Neural crest cell (in vitro differentiated cells): Measurements from ENCODE around the gene RBM39. TPM values are rescaled to one million over a fixed set of nuclear protein-coding genes. Genes with fewer than 3 reads are reported as not detected.
A peak's percentile ranks its signal among the peaks of the same experiment; 100 is the strongest.
"Not testable (repeated sequence)": the region's sequence is repeated elsewhere in the genome, so short reads cannot be mapped to it uniquely, and the experiment has no call there.

Source experiments
- DNase-seq: peaks from one replicate; pipeline ENCODE4 v3.0.0; 2021; ENCODE audit warnings: low read depth, mixed read lengths, low spot score
- H3K27ac Mint-ChIP-seq: one replicate; pipeline ENCODE4 v1.8.0; 2021; ENCODE audit warnings: mild to moderate bottlenecking, mixed read lengths; ENCODE audit not compliant: unreplicated experiment
- H3K27me3 Mint-ChIP-seq: 2 replicates; pipeline ENCODE4 v1.8.0; 2021; ENCODE audit warnings: low read depth, mild to moderate bottlenecking, mixed read lengths
- H3K36me3 Mint-ChIP-seq: 2 replicates; pipeline ENCODE4 v1.8.0; 2021; ENCODE audit warnings: low read depth, mild to moderate bottlenecking, mixed read lengths
- H3K4me1 Mint-ChIP-seq: 2 replicates; pipeline ENCODE4 v1.8.0; 2021; ENCODE audit warnings: mixed read lengths
- H3K4me3 Mint-ChIP-seq: one replicate; pipeline ENCODE4 v1.8.0; 2021; ENCODE audit warnings: mild to moderate bottlenecking, mixed read lengths
- H3K9me3 Mint-ChIP-seq: 2 replicates; pipeline ENCODE4 v1.8.0; 2021; ENCODE audit warnings: mixed read lengths
- CTCF ChIP-seq: fragments of 200-600 bp; sonication (generic); conservative IDR thresholded peaks from 2 replicates; pipeline ENCODE4 v1.5.0; 2021; ENCODE audit warnings: antibody characterized with exemption, mild to moderate bottlenecking
- total RNA-seq: library from RNA; stranded (reverse); gene quantifications from 2 replicates; pipeline ENCODE4 v1.2.1, GENCODE V29; 2021

Gene RBM39
- total RNA-seq, 1 donor from 2014 or later, result 333 TPM

- TF ChIP-seq CTCF, result no peak
- Mint-ChIP-seq H3K4me1 (peaks cover 16% of the 10 kb centered on the region), H3K9me3 (no peaks in the 10 kb centered on the region), H3K27me3 (no peaks in the 10 kb centered on the region), H3K4me3 (no peak overlapping the region), H3K36me3 (peaks cover 28% of the 10 kb centered on the region), H3K27ac (no peak overlapping the region)
- DNase-seq, result no peak
Measured at GRCh38 chr20:35715652-35716051, 26.4 kb downstream of the RBM39 start.

DNA sequence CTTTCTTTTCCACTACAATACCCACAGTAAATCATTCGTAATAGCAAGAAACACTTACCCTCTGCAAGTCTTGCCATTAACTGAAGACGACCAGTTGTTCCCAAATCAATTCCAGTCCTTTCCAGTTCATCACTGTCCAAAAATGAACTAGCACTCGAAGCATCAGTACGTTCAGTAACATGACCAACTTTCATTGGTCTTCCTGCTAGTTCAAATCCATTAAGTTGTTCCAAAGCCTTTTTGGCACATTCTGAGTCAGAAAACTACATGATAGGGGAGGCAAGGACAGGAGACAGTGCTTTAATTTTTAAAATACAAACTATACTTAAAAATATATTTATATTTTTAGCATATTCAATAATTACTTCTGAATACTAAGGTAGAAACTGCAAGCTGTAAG is 27.9 kb downstream of the RBM39 start:
- Mint-ChIP-seq H3K9me3 (no peaks in the 10 kb centered on the region), H3K27ac (no peak overlapping the region), H3K4me1 (peaks cover 29% of the 10 kb centered on the region), H3K36me3 (peaks cover 22% of the 10 kb centered on the region), H3K4me3 (peak overlapping the region; percentile 27), H3K27me3 (no peaks in the 10 kb centered on the region)
- no peak for DNase-seq
- TF ChIP-seq CTCF, result no peak

DNA sequence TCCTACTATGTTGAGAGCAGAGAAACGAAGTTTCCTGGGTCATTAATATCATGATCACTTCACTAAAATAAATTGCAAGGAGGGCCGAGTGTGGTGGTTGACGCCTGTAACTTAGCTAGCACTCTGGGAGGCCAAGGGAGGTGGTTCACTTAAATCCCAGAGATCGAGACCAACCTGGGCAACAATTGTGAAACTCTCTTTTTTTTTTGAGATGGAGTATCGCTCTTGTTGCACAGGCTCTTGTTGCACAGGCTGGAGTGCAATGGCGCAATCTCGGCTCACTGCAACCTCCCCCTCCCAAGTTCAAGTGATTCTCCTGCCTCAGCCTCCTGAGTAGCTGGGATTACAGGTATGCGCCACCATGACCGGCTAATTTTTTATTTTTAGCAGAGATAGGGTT is 28.9 kb downstream of the RBM39 start:
- not testable (repeated sequence) for H3K9me3 Mint-ChIP-seq, H3K4me3 Mint-ChIP-seq, H3K27me3 Mint-ChIP-seq, DNase-seq, H3K27ac Mint-ChIP-seq
- peaks cover 31% of the 10 kb centered on the region for H3K4me1 Mint-ChIP-seq
- H3K36me3 Mint-ChIP-seq, result peaks cover 20% of the 10 kb centered on the region

DNA sequence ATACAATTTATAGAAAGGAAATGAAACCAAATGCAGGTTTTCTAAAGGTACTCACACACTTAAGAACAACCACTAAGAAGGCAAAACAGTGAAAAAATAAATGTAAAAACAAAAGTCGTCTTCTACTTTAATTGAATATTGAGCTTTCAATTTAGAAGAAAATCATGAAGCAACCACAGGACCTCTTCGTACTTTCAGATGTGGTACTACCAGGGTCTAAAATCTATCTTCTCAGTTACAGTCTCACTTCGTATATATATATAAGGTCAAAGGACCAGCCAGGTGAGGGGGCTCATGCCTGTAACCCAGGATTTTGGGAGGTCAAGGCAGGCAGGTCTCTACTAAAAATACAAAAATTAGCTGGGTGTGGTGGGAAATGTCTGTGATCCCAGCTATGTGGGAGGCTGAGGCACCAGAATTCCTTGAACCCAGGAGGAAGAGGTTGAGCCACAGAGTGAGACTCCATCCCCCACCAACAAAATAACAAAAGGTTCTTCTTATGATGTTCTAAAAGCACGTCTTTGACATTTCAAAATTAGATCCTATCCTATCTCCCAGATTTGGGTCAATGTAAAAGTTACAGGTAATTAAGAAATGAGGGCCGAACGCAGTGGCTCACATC is 30.4 kb downstream of the RBM39 start:
- Mint-ChIP-seq H3K27ac (no peak overlapping the region), H3K4me1 (peaks cover 31% of the 10 kb centered on the region), H3K4me3 (no peak overlapping the region), H3K27me3 (no peaks in the 10 kb centered on the region), H3K36me3 (peaks cover 18% of the 10 kb centered on the region), H3K9me3 (no peaks in the 10 kb centered on the region)
- no peak for DNase-seq
- TF ChIP-seq CTCF, result no peak

DNA sequence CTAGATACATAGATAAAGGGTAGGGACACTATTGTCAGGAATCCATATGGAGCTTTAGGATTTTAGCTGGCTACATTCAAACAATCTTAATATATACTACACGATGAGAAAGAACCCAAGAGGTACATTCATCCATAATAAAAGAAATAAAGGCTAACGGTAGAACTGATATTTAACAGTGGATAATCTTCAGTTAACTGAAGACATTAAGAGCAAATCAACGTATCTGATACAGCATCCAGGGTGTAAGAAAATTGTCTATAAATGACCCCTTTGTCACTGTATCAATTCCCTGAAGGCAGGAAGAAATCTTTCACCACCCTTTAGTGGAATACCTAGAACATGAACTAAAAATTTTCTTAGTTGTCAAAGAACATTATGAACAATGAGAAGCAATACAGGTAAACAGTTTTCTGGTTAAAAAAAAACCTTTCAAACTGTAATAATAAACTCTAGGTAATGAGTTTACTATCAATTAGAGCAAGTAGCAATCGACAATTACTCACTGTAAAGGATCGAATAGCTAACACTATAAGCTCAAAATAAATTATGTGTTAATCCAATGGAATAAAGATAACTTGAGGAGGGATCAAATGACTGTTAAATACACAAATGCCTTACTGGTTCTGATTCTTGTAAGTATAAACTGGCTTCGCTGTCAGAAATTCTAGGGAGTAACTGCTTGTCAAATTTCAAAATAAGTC is 31.0 kb downstream of the RBM39 start:
- Mint-ChIP-seq H3K27me3 (no peaks in the 10 kb centered on the region), H3K27ac (no peak overlapping the region), H3K9me3 (no peaks in the 10 kb centered on the region), H3K36me3 (peaks cover 16% of the 10 kb centered on the region), H3K4me3 (no peak overlapping the region), H3K4me1 (peaks cover 31% of the 10 kb centered on the region)
- DNase-seq, result no peak
- TF ChIP-seq CTCF, result no peak

DNA sequence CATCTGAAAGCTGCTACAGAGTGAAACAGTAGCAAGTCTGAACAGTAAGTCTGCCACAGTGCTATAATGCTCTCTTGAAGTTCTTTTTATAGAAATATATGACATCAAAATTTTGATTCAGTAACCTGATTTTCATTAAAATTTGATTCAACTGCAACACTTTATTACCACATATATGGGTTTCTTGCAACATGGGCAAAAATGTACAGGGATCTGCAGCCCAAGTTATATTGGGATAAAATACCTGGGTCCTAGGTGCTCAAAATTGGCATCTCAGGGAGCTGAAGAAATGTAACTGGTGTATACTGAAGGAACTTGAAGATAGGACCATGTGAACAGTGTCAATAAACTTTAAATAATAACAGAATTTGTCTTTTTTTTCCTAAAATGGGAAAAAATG is 32.0 kb downstream of the RBM39 start:
- no peaks in the 10 kb centered on the region for H3K9me3 Mint-ChIP-seq
- peaks cover 10% of the 10 kb centered on the region for H3K36me3 Mint-ChIP-seq
- H3K27me3 Mint-ChIP-seq, result no peaks in the 10 kb centered on the region
- H3K27ac Mint-ChIP-seq, result no peak overlapping the region
- no peak for DNase-seq
- no peak overlapping the region for H3K4me3 Mint-ChIP-seq
- peaks cover 31% of the 10 kb centered on the region for H3K4me1 Mint-ChIP-seq
- no peak for TF ChIP-seq CTCF
